ENCODE measurements around the gene MTA2.

The MTA2 gene

DNA sequence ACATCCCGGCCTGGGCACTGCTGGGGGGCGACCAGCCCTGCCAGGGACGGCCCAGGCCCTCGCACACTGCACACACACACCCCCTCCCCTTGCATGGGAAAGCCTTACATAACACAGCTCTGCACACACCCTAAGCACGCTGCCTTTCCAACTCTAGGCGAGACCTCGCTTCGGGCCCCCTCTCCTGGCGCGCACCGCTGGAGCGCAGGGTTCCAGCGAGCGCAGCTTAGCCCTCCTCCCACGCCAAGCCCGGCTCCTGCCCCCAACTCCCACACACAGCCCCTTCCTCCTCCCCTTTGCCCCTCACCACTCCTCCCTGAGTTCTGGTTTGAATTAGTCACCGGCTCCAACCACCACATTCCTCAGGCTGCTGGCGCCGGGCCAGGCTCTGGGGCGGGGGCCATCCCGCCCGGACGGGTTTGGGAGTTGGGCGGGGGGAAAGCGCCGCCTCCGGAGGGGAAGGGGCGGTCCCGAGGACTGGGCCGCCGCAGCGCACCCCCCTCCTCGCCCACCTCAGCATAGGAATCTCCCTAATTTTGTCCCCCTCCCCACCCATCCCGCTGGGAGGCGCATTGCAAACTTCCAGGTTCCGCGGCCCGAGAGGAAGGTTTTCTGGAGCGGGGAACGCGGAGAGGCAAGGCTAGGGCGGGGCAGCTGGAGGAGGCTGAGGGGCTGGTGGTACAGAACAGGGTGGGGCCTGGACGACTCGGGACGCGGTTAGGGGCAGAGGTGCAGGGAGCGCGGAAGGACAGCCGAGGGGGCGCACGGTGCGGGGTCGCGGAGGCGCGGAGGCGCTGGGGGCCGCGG, 56.0 kb downstream of the MTA2 start:
- no peak for DNase-seq

DNA sequence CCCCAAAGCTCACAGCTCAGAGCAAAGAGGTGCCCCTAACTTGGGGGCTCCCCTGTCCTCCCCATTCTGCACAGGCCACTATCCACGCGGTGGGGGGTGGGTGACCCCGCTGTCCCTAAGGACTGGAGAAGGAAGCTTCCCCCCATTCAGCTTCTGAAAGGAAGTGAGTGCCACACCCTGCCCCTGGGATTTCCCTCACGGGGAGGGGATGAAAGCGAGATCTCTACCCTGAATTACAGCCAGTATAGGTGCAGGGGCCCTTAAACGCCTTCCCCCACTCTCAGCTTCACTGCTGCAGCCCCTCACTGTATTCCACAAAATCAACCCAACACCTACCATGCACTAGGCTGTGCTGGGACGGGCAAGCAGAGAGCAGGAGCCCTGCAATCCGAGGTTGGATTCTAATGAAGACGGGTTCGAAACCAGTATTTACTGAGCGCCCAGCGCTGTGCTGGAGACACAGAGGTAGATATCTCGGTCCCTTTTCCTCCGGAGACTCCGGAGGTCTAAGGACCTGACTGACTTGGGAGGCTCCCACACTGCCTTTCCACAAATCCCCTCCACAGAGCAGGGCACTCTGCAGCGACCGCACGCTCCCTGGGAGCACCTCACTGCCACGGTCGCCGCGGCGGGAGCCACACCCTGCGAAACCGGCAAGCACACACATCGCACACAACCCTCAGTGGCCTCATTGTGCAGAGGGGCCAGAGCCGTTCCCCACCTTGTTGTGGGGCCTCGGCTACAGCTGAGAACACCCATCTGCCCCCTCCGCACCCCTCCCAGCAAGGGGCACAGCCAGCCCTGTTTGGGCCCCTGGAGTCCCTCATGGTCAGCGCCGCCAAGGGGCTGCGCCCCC, 56.9 kb downstream of the MTA2 start:
- DNase-seq: no peak

DNA sequence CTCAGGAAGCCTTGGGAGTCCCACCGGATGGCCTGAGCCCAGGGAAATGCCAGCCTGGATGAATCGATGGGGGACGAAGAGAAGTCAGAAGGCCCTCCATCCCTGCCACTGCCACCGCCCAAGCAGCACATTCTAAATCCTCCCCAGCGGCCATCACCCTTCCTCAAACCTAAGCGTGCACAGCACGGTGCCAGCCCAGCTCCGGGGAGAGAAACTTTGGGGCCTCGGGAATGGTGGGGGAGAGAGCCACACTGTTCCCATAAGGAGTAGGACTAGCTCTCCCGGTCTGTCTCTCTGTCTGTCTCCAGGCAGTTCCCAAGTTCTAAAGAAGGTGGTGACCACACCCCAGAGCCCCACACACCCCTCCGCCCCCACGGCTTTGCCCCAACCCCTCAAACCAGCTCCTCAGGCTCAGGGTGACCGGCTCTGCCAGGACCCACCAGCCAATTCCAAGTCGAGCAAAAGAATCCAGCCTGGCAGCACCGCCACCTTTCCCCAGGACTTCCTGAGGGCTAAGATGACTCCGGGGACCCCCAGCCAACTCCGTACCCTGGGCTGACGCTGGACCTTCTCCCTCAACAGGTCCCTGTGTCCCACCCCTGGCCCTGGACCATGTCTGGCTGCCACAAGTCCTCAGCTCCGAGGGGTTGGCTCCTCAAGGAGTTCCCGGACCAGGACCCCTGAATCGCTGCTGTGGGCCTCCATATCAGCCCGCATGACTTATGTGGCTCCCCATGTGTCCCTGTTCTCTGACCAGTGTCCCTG, 57.8 kb downstream of the MTA2 start:
- no peak for DNase-seq
